Heart left ventricle (tissue), 16 donors: Measurements from ENCODE around the gene TYR. TPM values are rescaled to one million over a fixed set of nuclear protein-coding genes. Genes with fewer than 3 reads are reported as not detected.
"Not testable (repeated sequence)": the region's sequence is repeated elsewhere in the genome, so short reads cannot be mapped to it uniquely, and the experiment has no call there.

ENCODE experiments used
- ATAC-seq, 4 donors: fragments of 200-7000 bp; cut with Tn5 transposase; one replicate each; pipeline ENCODE4 v1.9.1; 2020 to 2022; ENCODE audit warnings: moderate library complexity in 4 of 4, mild to moderate bottlenecking in 3 of 4, moderate number of reproducible peaks in 1 of 4
- DNase-seq, 5 donors: peaks; one replicate each; pipeline ENCODE4 v3.0.0-alpha.2; 2020
- H3K27ac ChIP-seq, 12 donors: fragments of 200-600 bp; sonication (generic) in 4 of 12; one replicate each; pipeline versions ENCODE4 v1.5.0 to v1.8.0; 2016 to 2022; ENCODE audit warnings: mild to moderate bottlenecking in 2 of 12
- H3K27me3 ChIP-seq, 9 donors: fragments of 200-600 bp; sonication (generic) in 2 of 9; one replicate each; pipeline versions ENCODE4 v1.5.1 to v1.8.0; 2016 to 2022; ENCODE audit warnings: mild to moderate bottlenecking in 3 of 9
- H3K36me3 ChIP-seq, 9 donors: fragments of 200-600 bp; sonication (generic) in 2 of 9; one replicate each; pipeline versions ENCODE4 v1.5.0 to v1.8.0; 2018 to 2022; ENCODE audit warnings: mild to moderate bottlenecking in 2 of 9
- H3K4me1 ChIP-seq, 12 donors: fragments of 200-600 bp; sonication (generic) in 4 of 12; one replicate each; pipeline versions ENCODE4 v1.5.0 to v1.8.0; 2016 to 2022; ENCODE audit warnings: mild to moderate bottlenecking in 3 of 12
- H3K4me3 ChIP-seq, 12 donors: fragments of 200-600 bp; sonication (generic) in 4 of 12; one replicate each; pipeline versions ENCODE4 v1.5.0 to v1.8.0; 2017 to 2022; ENCODE audit warnings: mild to moderate bottlenecking in 9 of 12, moderate library complexity in 4 of 12
- H3K9me3 ChIP-seq, 12 donors: fragments of 200-600 bp; sonication (generic) in 4 of 12; one replicate each; pipeline versions ENCODE4 v1.5.0 to v1.8.0; 2016 to 2022; ENCODE audit warnings: mild to moderate bottlenecking in 1 of 12
- POLR2A ChIP-seq, 2 donors: fragments of 450-650 bp; IDR thresholded peaks; one replicate each; pipeline ENCODE4 v1.6.1; 2017; ENCODE audit warnings: antibody characterized with exemption in 2 of 2, mild to moderate bottlenecking in 2 of 2, moderate library complexity in 2 of 2
- WGBS, 4 donors: extraction: QIAGEN DNeasy Blood & Tissue Kit in 2 of 4; methylation state at CpG; one replicate each; pipeline versions ENCODE4 v1.1.5 to v1.1.7; 2013 to 2018; 5-methylcytosine and 5-hydroxymethylcytosine counted together
- intact Hi-C, 10 donors: fragments of 100-400 bp; cut with DNase I; formaldehyde crosslinking; loops; one replicate each; pipeline versions ENCODE4 v1.11.1 to v1.14.2; 2022
- polyA plus RNA-seq, 2 donors: library from polyadenylated mRNA; stranded (reverse); fragments of 200-250 nt; gene quantifications; one replicate each; pipeline ENCODE4 v1.2.3, GENCODE V29; 2013
- total RNA-seq, 9 donors: library from RNA; depleted of rRNA in 2 of 9; stranded (reverse); fragments of >200 nt in 2 of 9; fragmentation: NEBNext Ultra II Directional in 3 of 9; extraction: Animal tissue kit (Norgen Biotek cat#: 25700) in 3 of 9; gene quantifications; one replicate each; pipeline versions ENCODE4 v1.1.0 to v1.2.4, GENCODE V29; 2016 to 2023
- TF ChIP-seq, protein P1 (sequence below), 12 donors: fragments of 200-600 bp; sonication (generic) in 4 of 12; IDR thresholded peaks; one replicate each; pipeline versions ENCODE4 v1.5.0 to v1.8.0; 2018 to 2022; ENCODE audit warnings: antibody characterized with exemption in 12 of 12, mild to moderate bottlenecking in 5 of 12
- donor health status: ischemic (EF 13 %, LVEDD 7.1; RV severe dilation, severe dysfunction).
- donor health status: healthy with polysubstance abuse.
- donor health status: DM: no; HTN: yes; CAD: no.
- donor health status: DM: no; HTN: no; CAD: no.
- donor health status: ischemic (EF 25% LVEDD 6.9; RV normal size, moderate dysfunction).
- donor health status: ischemic (EF 25% LVEDD 5.7; RV mildly dilated, moderate dysfunction).
- donor health status: healthy.
- donor health status: DM: yes; HTN: yes; CAD: no.
- donor health status: ischemic (EF 35%, LVEDD 5.7; RV mildly dilated, moderate dysfunction).
- donor health status: nonischemic (EF 11% LVEDD 7.7; RV severe dilation, severe dysfunction).
- donor health status: DM: yes; HTN: yes; CAD: no.
- donor health status: PGD.
- donor health status: ischemic (EF 29% LVEDD 5.4; RV normal size, mild dysfunction).
- donor health status: nonischemic (EF 23%, LVEDD 6.1; RV moderate dilation, normal function).

TYR gene
- total and polyA plus RNA-seq, 11 donors = not detected

DNA sequence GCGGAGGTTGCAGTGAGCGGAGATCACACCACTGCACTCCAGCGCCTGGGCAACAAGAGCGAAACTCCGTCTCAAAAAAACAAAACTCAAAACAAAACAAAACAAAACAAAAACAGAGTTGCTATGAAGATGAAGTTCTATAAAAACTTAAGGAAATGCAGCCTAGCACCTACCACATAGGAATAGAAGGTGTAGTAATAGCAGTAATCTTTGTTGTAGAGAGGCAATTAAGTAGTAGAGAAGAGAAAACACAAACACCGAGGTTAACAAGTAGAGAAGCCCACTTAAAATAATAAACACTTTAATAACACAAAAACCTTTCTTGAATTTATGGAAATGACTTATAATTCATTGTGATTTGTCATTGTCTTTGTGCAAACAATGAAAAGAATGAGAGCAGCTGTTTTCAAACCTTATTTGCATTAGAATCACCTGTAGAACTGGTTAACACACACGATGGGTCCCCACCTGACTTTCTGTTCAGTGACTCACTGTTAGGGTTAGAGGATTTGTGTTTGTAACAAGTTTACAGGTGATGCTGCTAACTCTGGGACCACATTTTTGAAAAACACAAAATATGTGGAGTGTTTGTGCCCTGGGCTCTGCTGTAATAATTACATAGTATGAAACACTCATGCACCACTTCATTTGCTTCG, 43.1 kb downstream of the TYR start:
- ATAC-seq (no peak), DNase-seq (no peak)
- H3K36me3 ChIP-seq = no peaks in the 10 kb centered on the region
- intact Hi-C loops = no loop called here
- H3K27ac ChIP-seq = no peak overlapping the region
- WGBS, 4 donors = 79 to 82% (median 80%) methylated on average over 8 of the region's 8 CpGs
- no peaks in the 10 kb centered on the region for H3K9me3 ChIP-seq
- H3K27me3 ChIP-seq = no peaks in the 10 kb centered on the region
- H3K4me3 ChIP-seq = no peak overlapping the region
- TF ChIP-seq, protein P1, sequence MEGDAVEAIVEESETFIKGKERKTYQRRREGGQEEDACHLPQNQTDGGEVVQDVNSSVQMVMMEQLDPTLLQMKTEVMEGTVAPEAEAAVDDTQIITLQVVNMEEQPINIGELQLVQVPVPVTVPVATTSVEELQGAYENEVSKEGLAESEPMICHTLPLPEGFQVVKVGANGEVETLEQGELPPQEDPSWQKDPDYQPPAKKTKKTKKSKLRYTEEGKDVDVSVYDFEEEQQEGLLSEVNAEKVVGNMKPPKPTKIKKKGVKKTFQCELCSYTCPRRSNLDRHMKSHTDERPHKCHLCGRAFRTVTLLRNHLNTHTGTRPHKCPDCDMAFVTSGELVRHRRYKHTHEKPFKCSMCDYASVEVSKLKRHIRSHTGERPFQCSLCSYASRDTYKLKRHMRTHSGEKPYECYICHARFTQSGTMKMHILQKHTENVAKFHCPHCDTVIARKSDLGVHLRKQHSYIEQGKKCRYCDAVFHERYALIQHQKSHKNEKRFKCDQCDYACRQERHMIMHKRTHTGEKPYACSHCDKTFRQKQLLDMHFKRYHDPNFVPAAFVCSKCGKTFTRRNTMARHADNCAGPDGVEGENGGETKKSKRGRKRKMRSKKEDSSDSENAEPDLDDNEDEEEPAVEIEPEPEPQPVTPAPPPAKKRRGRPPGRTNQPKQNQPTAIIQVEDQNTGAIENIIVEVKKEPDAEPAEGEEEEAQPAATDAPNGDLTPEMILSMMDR (IDR thresholded peaks at IDR 0.05) = no peak
- no peak for TF ChIP-seq POLR2A (IDR thresholded peaks at IDR 0.05)
- H3K4me1 ChIP-seq = no peaks in the 10 kb centered on the region

GRCh38 chr11:89235083-89235482, 57.4 kb downstream of the TYR start:
- TF ChIP-seq, protein P1 (IDR thresholded peaks at IDR 0.05) = no peak
- WGBS, 4 donors = 33 to 48% (median 37%) methylated on average over 1 of the region's 1 CpG

DNA sequence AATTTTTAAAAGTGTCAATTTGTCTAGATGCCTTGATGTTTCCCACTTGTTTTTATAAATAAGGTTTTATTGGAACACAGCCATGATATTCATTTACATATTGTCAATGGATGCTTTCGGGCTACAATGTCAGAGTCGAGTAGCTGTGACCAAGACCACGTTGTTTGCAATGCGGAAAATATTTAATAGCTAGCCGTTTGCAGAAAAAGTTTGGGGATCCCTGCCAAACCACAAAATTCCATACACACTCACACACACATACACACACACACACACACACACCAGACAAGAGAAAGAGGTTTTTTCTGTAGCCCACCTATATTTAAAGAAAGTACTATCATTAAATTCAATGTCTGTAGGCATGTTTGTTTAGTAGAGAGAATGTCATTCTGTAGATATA, 58.3 kb downstream of the TYR start:
- intact Hi-C loops = no loop called here
- 84 to 88% (median 85%) methylated on average over 5 of the region's 5 CpGs for WGBS, 4 donors

More at GRCh38 chr11:89235083-89235482, 57.4 kb downstream of the TYR start:
- Histone ChIP-seq H3K27ac (no peak overlapping the region), H3K36me3 (no peaks in the 10 kb centered on the region), H3K4me1 (no peaks in the 10 kb centered on the region), H3K9me3 (peaks cover 0 to 7% (median 0%) of the 10 kb centered on the region in 12 donors), H3K4me3 (no peak overlapping the region), H3K27me3 (no peaks in the 10 kb centered on the region)
- intact Hi-C loops = no loop called here
- DNase-seq (no peak), ATAC-seq (no peak)

DNA sequence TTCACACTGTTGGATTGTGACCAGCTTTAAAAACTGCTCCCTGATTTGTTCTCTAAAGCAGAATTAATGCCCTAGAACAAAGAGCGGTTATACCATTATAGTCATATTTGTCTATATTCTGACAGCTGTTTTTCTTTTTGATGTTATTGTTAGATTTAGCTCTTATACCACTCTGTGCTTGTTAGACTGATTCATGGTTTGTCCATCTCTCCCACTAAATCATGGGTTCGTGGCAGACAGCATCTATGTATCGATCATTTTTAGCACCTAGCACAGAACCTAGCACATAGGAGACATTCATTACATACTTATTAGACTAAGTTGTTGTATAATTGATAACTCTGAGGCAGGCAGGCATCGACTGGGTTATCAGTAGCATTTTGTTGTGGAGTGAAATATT, 69.3 kb downstream of the TYR start:
- H3K4me3 ChIP-seq, ATAC-seq, DNase-seq, H3K4me1 ChIP-seq, H3K36me3 ChIP-seq, H3K27me3 ChIP-seq, H3K27ac ChIP-seq, intact Hi-C loops, H3K9me3 ChIP-seq: not testable (repeated sequence)
- 71 to 82% (median 81%) methylated on average over 4 of the region's 4 CpGs for WGBS, 4 donors

More for the DNA sequence above, 58.3 kb downstream of the TYR start:
- Histone ChIP-seq H3K9me3 (peaks cover 0 to 7% (median 0%) of the 10 kb centered on the region in 12 donors), H3K4me1 (no peaks in the 10 kb centered on the region), H3K27ac (no peak overlapping the region), H3K4me3 (no peak overlapping the region), H3K36me3 (no peaks in the 10 kb centered on the region), H3K27me3 (no peaks in the 10 kb centered on the region)
- DNase-seq (no peak), ATAC-seq (no peak)
- TF ChIP-seq, protein P1 (IDR thresholded peaks at IDR 0.05) = no peak

DNA sequence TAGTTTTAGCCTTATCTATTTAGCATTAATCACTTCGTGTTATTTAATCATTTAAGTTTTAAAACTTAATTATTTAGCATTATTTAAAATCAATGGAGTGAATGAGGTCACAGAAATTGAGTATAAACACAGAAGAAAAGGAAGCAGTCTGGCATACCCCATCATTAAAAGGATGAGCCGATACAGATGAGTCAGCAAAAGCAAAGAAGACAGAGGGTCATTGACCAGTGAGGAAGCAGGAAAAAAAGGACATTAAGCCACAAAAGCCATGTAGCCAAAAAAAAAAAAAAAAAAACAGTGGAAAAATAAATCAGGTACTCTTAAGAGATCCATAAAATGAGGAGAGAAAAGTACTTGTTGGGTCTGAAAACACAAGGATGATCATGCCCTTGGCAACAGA, 71.5 kb downstream of the TYR start:
- WGBS, 4 donors = 53 to 73% (median 60%) methylated on average over 2 of the region's 2 CpGs
- TF ChIP-seq, protein P1 (IDR thresholded peaks at IDR 0.05) = no peak
- no peak for TF ChIP-seq POLR2A (IDR thresholded peaks at IDR 0.05)
- intact Hi-C loops = no loop called here
- Histone ChIP-seq H3K27ac (no peak overlapping the region), H3K4me1 (no peaks in the 10 kb centered on the region), H3K9me3 (no peaks in the 10 kb centered on the region), H3K4me3 (no peak overlapping the region), H3K27me3 (no peaks in the 10 kb centered on the region), H3K36me3 (no peaks in the 10 kb centered on the region)
- DNase-seq = no peak
- no peak for ATAC-seq

DNA sequence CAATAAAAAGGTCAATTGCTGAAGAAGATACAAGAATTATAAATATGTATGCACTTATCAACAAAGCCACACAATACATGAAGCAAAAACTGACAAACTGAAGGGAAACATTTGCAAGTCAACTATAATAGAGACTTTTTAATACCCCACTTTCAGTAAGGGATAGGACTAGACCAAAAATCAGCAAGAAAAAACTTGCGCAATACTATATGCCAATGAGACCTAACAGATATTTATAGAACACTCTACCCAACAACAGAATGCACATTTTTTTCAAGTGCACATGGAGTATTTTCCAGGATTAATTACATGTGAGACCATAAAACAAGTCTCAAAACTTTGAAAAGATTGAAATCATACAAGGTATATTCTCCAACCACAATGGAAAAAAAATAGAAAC, 83.8 kb downstream of the TYR start:
- intact Hi-C loops, H3K9me3 ChIP-seq, DNase-seq, H3K4me1 ChIP-seq, H3K27me3 ChIP-seq, H3K36me3 ChIP-seq, ATAC-seq, H3K27ac ChIP-seq, H3K4me3 ChIP-seq: not testable (repeated sequence)
- 96 to 100% (median 97%) methylated on average over 1 of the region's 1 CpG for WGBS, 4 donors
